Type B pancreatic cell (in vitro differentiated cells): Measurements from ENCODE around the gene SRSF11. TPM values are rescaled to one million over a fixed set of nuclear protein-coding genes. Genes with fewer than 3 reads are reported as not detected.

Experiments used
- DNase-seq: peaks from one replicate; pipeline ENCODE4 v3.0.0; 2021; ENCODE audit warnings: mixed read lengths; ENCODE audit not compliant: unreplicated experiment; ENCODE audit errors: extremely low spot score
- H3K27ac Mint-ChIP-seq: 2 replicates; pipeline ENCODE4 v1.8.0; 2021; ENCODE audit warnings: mild to moderate bottlenecking, mixed read lengths
- H3K27me3 Mint-ChIP-seq: 2 replicates; pipeline ENCODE4 v1.8.0; 2021; ENCODE audit warnings: mixed read lengths
- H3K36me3 Mint-ChIP-seq: 2 replicates; pipeline ENCODE4 v1.8.0; 2021; ENCODE audit warnings: mixed read lengths
- H3K4me1 Mint-ChIP-seq: one replicate; pipeline ENCODE4 v1.8.0; 2021; ENCODE audit warnings: mixed read lengths; ENCODE audit not compliant: unreplicated experiment
- H3K4me3 Mint-ChIP-seq: 2 replicates; pipeline ENCODE4 v1.8.0; 2021; ENCODE audit warnings: mild to moderate bottlenecking, mixed read lengths
- H3K9me3 Mint-ChIP-seq: 2 replicates; pipeline ENCODE4 v1.8.0; 2021; ENCODE audit warnings: mixed read lengths
- total RNA-seq: library from RNA; stranded (reverse); gene quantifications from 2 replicates; pipeline ENCODE4 v1.2.1, GENCODE V29; 2021; ENCODE audit warnings: low replicate concordance
- TF ChIP-seq, protein P1 (sequence below): fragments of 200-600 bp; sonication (generic); conservative IDR thresholded peaks from 2 replicates; pipeline ENCODE4 v1.5.0; 2021; ENCODE audit warnings: antibody characterized with exemption, mild to moderate bottlenecking

The SRSF11 gene
- total RNA-seq, 1 donor from 2014 or later, result 217 TPM

DNA sequence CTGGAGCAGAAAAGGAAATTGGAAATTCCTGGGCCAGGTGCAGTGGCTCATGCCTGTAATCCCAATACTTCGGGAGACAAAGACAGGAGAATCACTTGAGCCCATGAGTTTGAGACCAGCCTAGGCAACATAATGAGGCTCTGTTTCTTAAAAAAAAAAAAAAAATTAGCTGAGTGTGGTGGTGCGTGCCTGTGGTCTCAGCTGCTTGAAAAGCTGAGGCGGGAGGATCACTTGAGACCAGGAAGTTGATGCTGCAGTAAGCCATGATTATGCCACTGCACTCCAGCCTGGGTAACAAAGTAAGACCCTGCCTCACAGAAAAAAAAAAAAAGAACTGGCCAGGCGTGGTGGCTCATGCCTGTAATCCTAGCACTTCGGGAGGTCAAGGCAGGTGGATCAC lies 56.7 kb downstream of the SRSF11 start:
- Mint-ChIP-seq H3K27ac (no peak overlapping the region), H3K36me3 (peaks cover 24% of the 10 kb centered on the region), H3K4me3 (no peak overlapping the region)

DNA sequence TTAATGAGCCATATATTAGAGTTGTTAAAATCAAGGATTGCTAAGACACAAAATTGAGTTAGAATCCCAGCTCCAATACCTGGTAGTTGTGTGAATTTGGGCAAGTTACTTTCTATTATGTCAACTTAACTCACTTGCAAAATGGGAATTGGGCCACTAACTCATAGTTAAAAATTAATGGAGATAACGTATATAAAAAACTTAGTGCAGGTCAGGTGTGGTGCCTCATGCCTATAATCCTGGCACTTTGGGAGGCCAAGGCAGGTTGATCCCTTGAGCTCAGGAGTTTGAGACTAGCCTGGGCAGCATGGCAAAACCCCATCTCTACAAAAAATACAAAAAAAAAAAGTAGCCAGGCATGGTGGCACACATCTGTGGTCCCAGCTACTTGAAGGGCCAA lies 57.5 kb downstream of the SRSF11 start:
- H3K27me3 Mint-ChIP-seq, result no peaks in the 10 kb centered on the region
- TF ChIP-seq, protein P1, sequence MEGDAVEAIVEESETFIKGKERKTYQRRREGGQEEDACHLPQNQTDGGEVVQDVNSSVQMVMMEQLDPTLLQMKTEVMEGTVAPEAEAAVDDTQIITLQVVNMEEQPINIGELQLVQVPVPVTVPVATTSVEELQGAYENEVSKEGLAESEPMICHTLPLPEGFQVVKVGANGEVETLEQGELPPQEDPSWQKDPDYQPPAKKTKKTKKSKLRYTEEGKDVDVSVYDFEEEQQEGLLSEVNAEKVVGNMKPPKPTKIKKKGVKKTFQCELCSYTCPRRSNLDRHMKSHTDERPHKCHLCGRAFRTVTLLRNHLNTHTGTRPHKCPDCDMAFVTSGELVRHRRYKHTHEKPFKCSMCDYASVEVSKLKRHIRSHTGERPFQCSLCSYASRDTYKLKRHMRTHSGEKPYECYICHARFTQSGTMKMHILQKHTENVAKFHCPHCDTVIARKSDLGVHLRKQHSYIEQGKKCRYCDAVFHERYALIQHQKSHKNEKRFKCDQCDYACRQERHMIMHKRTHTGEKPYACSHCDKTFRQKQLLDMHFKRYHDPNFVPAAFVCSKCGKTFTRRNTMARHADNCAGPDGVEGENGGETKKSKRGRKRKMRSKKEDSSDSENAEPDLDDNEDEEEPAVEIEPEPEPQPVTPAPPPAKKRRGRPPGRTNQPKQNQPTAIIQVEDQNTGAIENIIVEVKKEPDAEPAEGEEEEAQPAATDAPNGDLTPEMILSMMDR, result no peak
- no peak overlapping the region for H3K27ac Mint-ChIP-seq

More for the DNA sequence above, 56.7 kb downstream of the SRSF11 start:
- Mint-ChIP-seq H3K9me3 (no peaks in the 10 kb centered on the region), H3K4me1 (no peaks in the 10 kb centered on the region), H3K27me3 (no peaks in the 10 kb centered on the region)
- TF ChIP-seq, protein P1, result no peak
- no peak for DNase-seq

DNA sequence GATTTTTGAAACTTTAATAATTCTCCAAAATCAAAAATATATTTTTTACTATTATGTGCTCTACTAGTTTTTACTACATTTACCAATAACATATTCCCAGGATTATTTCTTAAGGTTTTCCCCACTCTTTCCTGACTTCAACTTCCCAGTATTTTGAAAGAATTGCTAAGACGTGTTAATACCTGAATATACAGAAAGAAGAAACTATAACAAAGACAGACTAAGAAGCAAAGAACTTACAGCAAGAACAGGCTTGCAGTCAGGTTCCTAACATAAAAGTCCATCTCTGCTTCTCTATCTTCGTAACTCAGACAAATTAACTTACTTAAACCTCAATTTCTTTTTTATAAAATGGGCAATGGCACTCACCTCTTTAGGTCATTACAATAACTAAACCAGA lies 63.2 kb downstream of the SRSF11 start:
- Mint-ChIP-seq H3K27ac (no peak overlapping the region), H3K27me3 (no peaks in the 10 kb centered on the region), H3K36me3 (peaks cover 21% of the 10 kb centered on the region), H3K4me3 (no peak overlapping the region), H3K9me3 (no peaks in the 10 kb centered on the region), H3K4me1 (no peaks in the 10 kb centered on the region)
- DNase-seq, result no peak
- TF ChIP-seq, protein P1, result no peak

More for the DNA sequence above, 57.5 kb downstream of the SRSF11 start:
- Mint-ChIP-seq H3K4me1 (no peaks in the 10 kb centered on the region), H3K9me3 (no peaks in the 10 kb centered on the region), H3K36me3 (peaks cover 18% of the 10 kb centered on the region), H3K4me3 (no peak overlapping the region)
- DNase-seq, result no peak

DNA sequence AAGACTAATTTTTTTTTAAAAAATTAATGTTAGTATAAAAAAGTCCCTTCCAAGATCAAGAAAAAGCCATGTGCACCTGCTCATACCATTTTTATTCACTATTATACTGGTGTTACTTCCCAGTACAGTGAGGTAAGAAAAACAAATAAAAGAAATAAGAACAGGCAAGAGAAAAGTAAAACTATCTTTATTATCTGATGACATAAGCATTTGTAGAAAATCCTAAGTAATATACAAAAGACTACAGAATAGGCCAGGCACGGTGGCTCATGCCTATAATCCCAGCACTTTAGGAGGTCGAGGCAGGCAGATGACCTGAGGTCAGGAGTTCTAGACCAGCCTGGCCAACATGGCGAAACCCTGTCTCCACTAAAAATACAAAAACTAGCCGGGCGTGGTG lies 65.3 kb downstream of the SRSF11 start:
- TF ChIP-seq, protein P1, result no peak
- H3K27ac Mint-ChIP-seq, result no peak overlapping the region
- no peak for DNase-seq
- H3K36me3 Mint-ChIP-seq, result peaks cover 15% of the 10 kb centered on the region
- no peaks in the 10 kb centered on the region for H3K4me1 Mint-ChIP-seq
- H3K27me3 Mint-ChIP-seq, result no peaks in the 10 kb centered on the region
- H3K9me3 Mint-ChIP-seq, result no peaks in the 10 kb centered on the region
- no peak overlapping the region for H3K4me3 Mint-ChIP-seq

DNA sequence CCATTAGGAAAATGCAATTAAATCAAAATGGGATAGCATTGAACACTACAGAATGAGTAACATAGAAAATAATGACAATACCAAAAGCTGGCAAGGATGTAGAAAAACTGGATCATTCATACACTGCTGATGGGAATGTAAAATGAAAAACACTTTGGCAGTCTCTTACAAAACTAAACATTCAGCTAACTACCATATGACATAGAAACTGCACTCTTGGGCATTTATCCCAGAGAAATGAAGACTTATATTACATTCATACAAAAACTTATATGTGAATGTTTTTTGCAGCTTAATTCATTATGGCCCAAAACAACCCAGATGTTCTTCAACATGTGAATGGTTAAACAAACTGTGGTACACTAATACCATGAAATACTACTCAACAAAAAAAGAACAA lies 67.0 kb downstream of the SRSF11 start:
- Mint-ChIP-seq H3K9me3 (no peaks in the 10 kb centered on the region), H3K27ac (no peak overlapping the region), H3K36me3 (peaks cover 19% of the 10 kb centered on the region), H3K4me3 (no peak overlapping the region), H3K27me3 (no peaks in the 10 kb centered on the region), H3K4me1 (no peaks in the 10 kb centered on the region)
- DNase-seq, result no peak
- TF ChIP-seq, protein P1, result no peak

DNA sequence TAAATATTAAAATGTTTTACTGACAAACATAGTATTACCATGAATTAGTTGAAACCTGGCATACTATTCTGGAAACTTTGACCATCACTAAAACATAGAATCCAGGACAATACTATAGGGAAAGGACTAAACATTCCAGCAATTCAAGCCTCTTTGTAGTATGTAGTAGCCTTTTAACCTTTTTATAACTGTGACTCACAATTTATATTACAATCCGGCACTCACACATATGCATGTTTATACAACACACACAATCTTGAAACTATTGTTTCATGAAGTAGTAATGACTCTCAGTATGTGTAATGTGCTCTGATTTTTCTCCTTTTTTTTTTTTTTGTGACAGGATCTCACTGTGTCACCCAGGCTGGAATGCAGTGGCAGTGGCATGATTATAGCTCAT lies 69.0 kb downstream of the SRSF11 start:
- Mint-ChIP-seq H3K4me1 (no peaks in the 10 kb centered on the region), H3K27me3 (no peaks in the 10 kb centered on the region), H3K36me3 (peaks cover 23% of the 10 kb centered on the region)

More for the DNA sequence above, 69.0 kb downstream of the SRSF11 start:
- Mint-ChIP-seq H3K27ac (no peak overlapping the region), H3K9me3 (no peaks in the 10 kb centered on the region), H3K4me3 (no peak overlapping the region)
- TF ChIP-seq, protein P1, result no peak
- DNase-seq, result no peak
